ENCODE data around the gene DNAAF8.

The DNAAF8 gene

GRCh38 chr16:4695473-4696171, 38.7 kb upstream of the DNAAF8 start:
- DNase-seq, result no peak

GRCh38 chr16:4696172-4696904, 38.0 kb upstream of the DNAAF8 start:
- DNase-seq, result no peak

- no peak for DNase-seq
Measured at GRCh38 chr16:4696905-4697847, 37.2 kb upstream of the DNAAF8 start.

DNA sequence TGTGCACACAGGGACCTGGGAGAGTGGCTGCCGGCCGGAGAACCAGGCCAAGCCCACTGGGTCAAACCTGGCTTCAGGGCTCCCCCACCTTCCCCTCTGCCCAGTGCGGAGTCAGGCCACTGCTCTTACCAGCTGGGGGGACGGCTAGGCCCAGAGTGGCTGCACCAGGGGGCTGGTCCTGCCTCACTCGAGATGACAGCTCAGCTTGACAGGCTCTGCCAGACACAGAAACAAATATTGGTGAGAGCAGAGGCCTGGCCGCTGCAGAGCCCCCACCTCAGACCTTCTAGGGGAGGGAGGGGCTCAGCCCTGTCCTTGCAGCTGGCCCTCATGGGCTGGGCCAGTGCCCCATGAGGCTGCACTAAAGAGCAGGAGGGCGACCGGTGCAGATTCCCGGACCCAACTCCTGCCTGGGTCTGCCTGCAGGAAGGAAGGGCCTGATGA, 36.5 kb upstream of the DNAAF8 start:
- DNase-seq, result no peak

GRCh38 chr16:4698321-4699045, 35.9 kb upstream of the DNAAF8 start:
- no peak for DNase-seq

GRCh38 chr16:4699046-4699556, 35.2 kb upstream of the DNAAF8 start:
- no peak for DNase-seq

DNA sequence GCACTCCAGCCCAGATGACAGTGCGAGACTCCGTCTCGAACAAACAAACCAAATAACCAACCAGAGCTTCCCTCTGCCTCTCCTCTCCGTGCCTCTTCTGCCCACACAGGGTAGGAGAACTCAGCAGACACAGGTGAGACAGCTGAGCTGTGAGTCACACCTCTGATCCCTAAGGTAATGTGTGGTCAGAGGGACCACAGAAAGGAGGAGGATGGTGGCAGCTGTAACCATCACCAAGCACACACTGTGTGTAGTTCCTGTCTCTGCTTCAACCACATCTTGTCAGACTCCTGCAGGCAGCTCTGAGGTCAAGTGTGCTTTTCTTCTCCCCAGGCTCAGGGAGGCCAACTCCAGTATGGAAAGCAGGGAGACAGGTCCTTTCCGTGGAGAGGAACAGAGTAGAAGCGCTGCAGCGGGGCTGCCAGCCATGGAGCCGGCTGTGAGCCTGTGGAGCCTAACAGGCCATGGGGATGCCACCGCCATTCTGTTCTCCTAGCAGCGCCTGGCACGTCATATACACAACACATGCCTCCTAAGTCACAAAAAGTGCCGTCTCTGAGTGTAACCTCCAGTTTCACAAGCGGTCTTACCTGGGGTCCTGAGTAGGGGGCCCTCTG, 33.8 kb upstream of the DNAAF8 start:
- no peak for DNase-seq

DNA sequence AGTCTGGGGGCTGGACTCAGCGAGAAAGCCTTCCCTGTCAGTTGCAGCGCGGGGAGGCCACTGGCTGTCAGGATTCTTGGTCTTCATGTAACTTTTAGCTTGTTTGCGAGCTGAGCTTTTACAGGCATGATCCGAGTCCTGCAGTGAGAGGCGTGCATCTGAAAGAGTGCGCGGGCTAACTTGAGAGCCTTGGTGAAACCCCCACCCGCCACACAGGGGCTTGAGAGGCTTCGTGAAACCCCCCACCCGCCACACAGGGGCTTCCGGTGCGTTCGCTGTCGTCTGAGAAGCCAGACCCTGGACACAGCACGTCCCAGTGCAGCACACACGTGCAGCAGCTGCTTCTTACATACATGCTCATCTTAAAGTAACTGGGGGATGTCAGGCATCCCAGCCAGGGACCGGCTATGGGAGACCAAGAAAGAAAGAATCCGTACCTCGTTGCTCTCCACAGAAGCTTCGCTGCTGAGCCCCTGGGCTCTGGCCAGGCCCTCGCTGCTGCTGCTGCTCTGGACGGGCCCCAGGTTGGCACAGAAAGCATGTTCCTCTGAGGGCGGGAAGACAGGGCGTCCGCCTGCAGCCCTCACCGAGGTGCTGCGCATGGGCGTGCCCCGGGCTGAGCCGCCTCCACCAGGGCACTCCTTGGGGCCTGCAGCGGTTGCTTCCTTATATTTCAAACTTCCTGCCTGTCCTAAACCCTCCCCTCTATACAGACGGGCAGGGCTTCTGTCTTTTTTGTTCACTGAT, 33.2 kb upstream of the DNAAF8 start:
- DNase-seq, result no peak

- no peak for DNase-seq
Measured at GRCh38 chr16:4701791-4702465, 32.4 kb upstream of the DNAAF8 start.

- DNase-seq, result no peak
Measured at GRCh38 chr16:4702466-4702808, 31.9 kb upstream of the DNAAF8 start.

GRCh38 chr16:4703906-4704305, 30.4 kb upstream of the DNAAF8 start:
- no peak for DNase-seq

DNA sequence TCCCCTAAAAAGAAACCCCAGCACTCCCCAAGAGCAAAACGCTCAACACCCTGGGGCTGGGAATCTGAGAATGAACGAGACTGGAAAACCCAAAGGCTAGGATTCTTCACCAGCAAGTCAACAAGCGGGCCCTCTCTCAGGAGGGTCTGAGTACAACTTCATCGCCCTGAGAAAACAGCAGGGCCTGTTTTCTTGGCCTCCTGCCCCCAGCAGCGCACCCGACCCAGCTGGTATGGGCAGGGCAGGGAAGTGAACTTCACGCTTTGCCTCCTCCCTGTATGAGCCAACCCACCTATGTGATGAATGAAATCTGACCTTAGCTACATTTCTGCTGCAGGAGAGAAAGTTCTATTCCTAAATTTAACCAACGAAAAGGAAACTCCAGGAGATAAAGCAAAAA, 29.8 kb upstream of the DNAAF8 start:
- no peak for DNase-seq

GRCh38 chr16:4704913-4705312, 29.4 kb upstream of the DNAAF8 start:
- DNase-seq, result no peak

DNA sequence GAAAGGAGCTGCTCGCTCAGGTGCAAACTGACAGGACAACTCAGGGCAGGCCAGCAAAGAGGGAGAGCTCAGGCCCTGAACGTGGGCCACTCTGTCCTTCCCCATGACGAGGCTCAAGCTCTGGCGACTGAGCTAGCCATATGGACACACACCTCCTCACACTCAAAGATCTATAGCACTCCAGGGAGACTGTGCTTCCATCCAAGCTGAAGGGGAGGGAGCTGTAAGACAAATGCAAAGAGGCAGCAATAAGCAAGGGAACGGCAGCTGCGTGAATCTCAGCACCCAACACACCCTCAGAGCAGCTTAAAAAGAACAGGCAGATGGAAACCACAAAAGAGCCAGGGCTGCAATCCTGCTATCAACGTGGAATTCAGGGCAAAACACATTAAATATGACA, 27.5 kb upstream of the DNAAF8 start:
- no peak for DNase-seq

GRCh38 chr16:4709481-4709880, 24.9 kb upstream of the DNAAF8 start:
- DNase-seq, result no peak

DNA sequence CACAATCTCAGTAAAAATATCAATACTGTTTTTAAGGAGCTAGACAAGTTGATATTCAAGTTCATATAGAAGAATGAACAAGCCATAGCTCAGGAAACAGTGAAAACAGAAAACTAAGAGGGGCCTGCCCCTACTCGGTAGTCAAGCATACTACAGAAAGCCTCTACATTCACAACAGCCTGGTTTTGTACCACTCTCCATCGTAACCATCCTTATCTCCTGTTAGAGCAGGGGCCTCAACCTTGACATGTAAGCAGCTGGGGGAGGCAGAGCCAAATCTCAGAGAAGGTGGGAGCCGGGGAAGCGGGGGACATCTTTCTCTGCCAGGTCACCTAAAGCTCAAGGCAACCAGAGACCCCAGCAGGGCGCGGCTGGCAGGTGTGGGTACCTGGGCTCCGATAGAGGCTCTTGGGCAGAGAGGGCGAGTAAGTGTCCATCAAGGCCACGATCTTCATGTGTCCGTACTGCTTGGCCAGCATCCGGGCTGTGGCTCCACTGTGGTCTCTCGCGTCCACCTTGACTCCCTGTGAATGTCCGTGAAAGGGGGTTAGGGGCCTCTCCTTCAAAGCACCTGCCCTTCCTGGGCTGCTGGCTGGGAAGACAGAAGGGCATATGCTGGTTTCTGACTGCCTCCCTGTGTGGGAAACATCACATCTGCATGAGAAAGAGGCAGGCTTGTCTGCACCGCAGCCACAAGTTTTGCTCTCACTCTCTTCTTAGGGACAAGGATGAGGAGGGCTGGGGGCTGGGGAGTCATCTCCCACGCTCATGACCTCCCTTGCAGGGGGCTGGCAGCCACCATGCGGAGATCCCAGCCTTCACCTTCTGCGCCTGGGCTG, 20.5 kb upstream of the DNAAF8 start:
- DNase-seq, result no peak

GRCh38 chr16:4714996-4715395, 19.3 kb upstream of the DNAAF8 start:
- no peak for DNase-seq

DNA sequence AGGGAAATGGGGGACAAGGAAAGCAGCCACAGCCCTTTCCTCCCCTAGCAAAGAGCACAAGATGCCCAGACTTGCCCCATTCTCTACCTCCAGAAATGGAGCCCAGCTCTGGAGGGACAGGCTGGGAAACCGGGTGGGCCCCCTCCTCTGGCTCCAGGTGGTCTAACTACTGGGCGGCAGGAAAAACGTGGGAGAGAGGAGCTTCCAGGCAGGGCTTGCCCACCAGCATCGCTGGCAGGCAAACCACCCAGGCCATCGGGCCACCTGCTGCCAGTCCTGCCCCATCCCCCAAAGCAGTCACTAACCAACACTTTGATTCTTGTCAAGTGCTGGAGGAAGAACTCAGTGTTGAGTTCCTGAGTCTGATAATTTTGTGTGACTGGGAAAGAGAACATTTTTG, 15.9 kb upstream of the DNAAF8 start:
- no peak for DNase-seq

DNA sequence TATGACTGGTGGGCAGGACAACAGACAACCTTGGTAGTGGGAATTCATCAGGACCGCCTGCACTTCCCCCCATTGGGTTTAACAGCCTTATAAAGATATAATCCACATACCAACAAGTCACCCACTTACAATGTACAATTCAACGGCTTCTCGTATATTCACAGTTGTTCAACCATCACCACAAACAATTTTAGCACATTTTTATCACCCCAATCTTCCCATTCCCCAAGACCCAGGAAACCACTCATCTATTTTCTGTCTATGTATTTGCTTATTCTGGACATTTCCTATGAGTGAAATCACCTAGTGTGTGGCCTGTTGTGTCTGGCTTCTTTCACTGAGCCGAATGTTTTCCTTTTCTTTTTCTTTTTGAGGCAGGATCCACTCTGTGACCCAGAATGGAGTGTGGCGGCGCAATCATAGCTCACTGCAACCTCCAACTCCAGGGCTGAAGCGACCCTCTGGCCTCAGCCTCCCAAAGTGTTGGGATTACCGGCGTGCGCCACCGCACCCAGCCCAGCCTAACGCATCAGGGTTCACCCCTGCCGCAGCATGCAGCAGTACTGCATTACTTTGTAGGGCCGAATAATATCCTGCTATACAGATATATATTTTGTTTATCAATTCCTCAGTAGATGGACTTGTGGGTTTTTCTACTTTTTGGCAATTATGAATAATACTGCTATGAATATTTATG, 11.1 kb upstream of the DNAAF8 start:
- no peak for DNase-seq

Measured in T1000 (cell line).